SK-N-SH (cell line): ENCODE measurements around the gene PCGF3. TPM values are rescaled to one million over a fixed set of nuclear protein-coding genes. Genes with fewer than 3 reads are reported as not detected.

Source experiments
- CTCF ChIA-PET: fragments of 300-600, 350-600 bp; formaldehyde crosslinking; extraction: SDS; loops from one replicate; lab custom pipeline; 2021; lab: Yijun Ruan, JAX
- POLR2A ChIA-PET: fragments of 350-600 bp; sonication (Branson Sonifier 250); formaldehyde crosslinking; extraction: SDS; loops from one replicate; lab custom pipeline; 2020; ENCODE audit warnings: antibody characterized with exemption, inconsistent platforms; lab: Yijun Ruan, JAX
- DNase-seq: peaks from one replicate; pipeline ENCODE4 v3.0.0; 2012
- H2AFZ ChIP-seq: fragments of 200-600 bp; sonication (generic); 2 replicates; pipeline ENCODE4 v1.8.1; 2016; ENCODE audit warnings: antibody characterized with exemption, mild to moderate bottlenecking, low read depth
- H3F3A ChIP-seq: fragments of 200-600 bp; sonication (generic); replicated peaks from 2 replicates; pipeline ENCODE3; 2016; ENCODE audit warnings: antibody characterized with exemption, mild to moderate bottlenecking; ENCODE audit not compliant: insufficient read depth
- H3K27ac ChIP-seq, 2 experiments: fragments of 200-500 bp in 1 of 2; fragments of 200-600 bp in 1 of 2; sonication (Bioruptor generic) in 1 of 2; sonication (generic), shearing (Covaris generic) in 1 of 2; 2 replicates each; pipeline versions ENCODE4 v1.5.1 to v1.6.1; 2014 to 2016; ENCODE audit warnings: low read depth in 2 of 2, inconsistent platforms in 1 of 2, low read length in 1 of 2, mild to moderate bottlenecking in 1 of 2, mixed read lengths in 1 of 2
- H3K27me3 ChIP-seq: fragments of 200-600 bp; sonication (generic), shearing (Covaris generic); 2 replicates; pipeline ENCODE4 v1.6.1; 2016; ENCODE audit warnings: mixed run types; ENCODE audit not compliant: insufficient read depth
- H3K36me3 ChIP-seq, 2 experiments: fragments of 200-500 bp in 1 of 2; fragments of 200-600 bp in 1 of 2; sonication (Bioruptor generic) in 1 of 2; sonication (generic) in 1 of 2; replicated peaks in 1 of 2; 2 replicates each; pipeline versions ENCODE3 to v1.5.1; 2014 to 2016; ENCODE audit warnings: low read length in 1 of 2, mild to moderate bottlenecking in 1 of 2; ENCODE audit not compliant: insufficient read depth in 2 of 2, control insufficient read depth in 1 of 2
- H3K4me1 ChIP-seq, 2 experiments: fragments of 200-500 bp in 1 of 2; fragments of 200-600 bp in 1 of 2; sonication (Bioruptor generic) in 1 of 2; sonication (generic), shearing (Covaris generic) in 1 of 2; 2 replicates each; pipeline versions ENCODE4 v1.5.1 to v1.6.1; 2014 to 2016; ENCODE audit warnings: low read depth in 1 of 2, low read length in 1 of 2, mixed run types in 1 of 2; ENCODE audit not compliant: insufficient read depth in 2 of 2, control insufficient read depth in 1 of 2
- H3K4me2 ChIP-seq: fragments of 200-600 bp; sonication (generic), shearing (Covaris generic); 2 replicates; pipeline ENCODE4 v1.6.1; 2017; ENCODE audit warnings: mixed run types
- H3K4me3 ChIP-seq, 2 experiments: fragments of 200-500 bp in 1 of 2; fragments of 200-600 bp in 1 of 2; sonication (Bioruptor generic) in 1 of 2; sonication (generic), shearing (Covaris generic) in 1 of 2; 2 replicates each; pipeline versions ENCODE4 v1.5.1 to v1.8.1; 2014 to 2016; ENCODE audit warnings: low read depth in 2 of 2, inconsistent platforms in 1 of 2, low read length in 1 of 2, mild to moderate bottlenecking in 1 of 2, mixed read lengths in 1 of 2, moderate library complexity in 1 of 2
- H3K79me2 ChIP-seq: fragments of 200-600 bp; sonication (generic); 2 replicates; pipeline ENCODE4 v1.8.1; 2017; ENCODE audit warnings: mild to moderate bottlenecking; ENCODE audit not compliant: insufficient read depth
- H3K9ac ChIP-seq: fragments of 200-600 bp; sonication (generic); 2 replicates; pipeline ENCODE4 v1.6.1; 2017; ENCODE audit warnings: mixed run types
- H3K9me2 ChIP-seq: fragments of 200-600 bp; sonication (generic); 2 replicates; pipeline ENCODE4 v1.6.1; 2017; ENCODE audit warnings: mixed run types
- H3K9me3 ChIP-seq: fragments of 200-600 bp; sonication (generic); 2 replicates; pipeline ENCODE4 v1.6.1; 2017; ENCODE audit warnings: mixed run types, mild to moderate bottlenecking, moderate library complexity
- H4K20me1 ChIP-seq: fragments of 200-600 bp; sonication (generic); 2 replicates; pipeline ENCODE4 v1.6.1; 2017; ENCODE audit warnings: mild to moderate bottlenecking, mixed run types; ENCODE audit not compliant: insufficient read depth
- CHD2 ChIP-seq: fragments of 150-350 bp; IDR thresholded peaks from 2 replicates; pipeline ENCODE4 v1.6.1; 2018; ENCODE audit warnings: low read length; ENCODE audit not compliant: partially characterized antibody
- EZH2phosphoT487 ChIP-seq: fragments of 200-600 bp; sonication (generic); IDR thresholded peaks from 2 replicates; pipeline ENCODE4 v1.6.1; 2017; ENCODE audit warnings: low read depth, mixed run types, mild to moderate bottlenecking, antibody characterized with exemption, moderate library complexity, borderline replicate concordance
- FOSL2 ChIP-seq: IDR thresholded peaks from 2 replicates; pipeline ENCODE4 v1.4.0; 2012; ENCODE audit warnings: low read depth, mild to moderate bottlenecking, moderate library complexity, borderline replicate concordance
- GABPA ChIP-seq: IDR thresholded peaks from 2 replicates; pipeline ENCODE4 v1.4.0; 2012; ENCODE audit warnings: low read depth, mild to moderate bottlenecking
- GATA2 ChIP-seq: sonication (generic); formaldehyde crosslinking; IDR thresholded peaks from 2 replicates; pipeline ENCODE4 v1.5.0; 2020; ENCODE audit warnings: mild to moderate bottlenecking, missing genetic modification reagents
- IRF3 ChIP-seq: fragments of 150-350 bp; IDR thresholded peaks from 2 replicates; pipeline ENCODE4 v1.6.1; 2016; ENCODE audit warnings: mild to moderate bottlenecking, low read depth, low read length
- JUND ChIP-seq: IDR thresholded peaks from 2 replicates; pipeline ENCODE4 v1.4.0; 2012
- MEF2A ChIP-seq: IDR thresholded peaks from 2 replicates; pipeline ENCODE4 v1.4.0; 2012; ENCODE audit warnings: low read depth, borderline replicate concordance
- MXI1 ChIP-seq: IDR thresholded peaks from 2 replicates; pipeline ENCODE4 v1.6.1; 2012; ENCODE audit warnings: mild to moderate bottlenecking, low read depth, low read length, improper control_type of control experiment
- POLR2AphosphoS5 ChIP-seq: IDR thresholded peaks from 2 replicates; pipeline ENCODE4 v1.6.1; 2012; ENCODE audit warnings: low read depth, low read length
- RAD21 ChIP-seq: IDR thresholded peaks from 2 replicates; pipeline ENCODE4 v1.6.1; 2012; ENCODE audit warnings: mild to moderate bottlenecking, low read length
- RCOR1 ChIP-seq: fragments of 150-350 bp; IDR thresholded peaks from 2 replicates; pipeline ENCODE4 v1.6.1; 2017; ENCODE audit warnings: antibody characterized with exemption, low read length
- RXRA ChIP-seq: IDR thresholded peaks from 2 replicates; pipeline ENCODE4 v1.4.0; 2012; ENCODE audit warnings: low read depth, mild to moderate bottlenecking, borderline replicate concordance
- SIN3A ChIP-seq: IDR thresholded peaks from 2 replicates; pipeline ENCODE4 v1.6.1; 2012; ENCODE audit warnings: low read depth, mild to moderate bottlenecking, low read length, moderate library complexity, borderline replicate concordance
- TAF1 ChIP-seq: IDR thresholded peaks from 2 replicates; pipeline ENCODE4 v1.6.1; 2012; ENCODE audit warnings: low read depth, mild to moderate bottlenecking, low read length, moderate library complexity, borderline replicate concordance
- TEAD4 ChIP-seq: IDR thresholded peaks from 2 replicates; pipeline ENCODE4 v1.4.0; 2012; ENCODE audit warnings: mild to moderate bottlenecking, borderline replicate concordance; ENCODE audit not compliant: insufficient read depth
- USF2 ChIP-seq: fragments of 150-350 bp; IDR thresholded peaks from 2 replicates; pipeline ENCODE4 v1.6.1; 2017; ENCODE audit warnings: antibody characterized with exemption, low read length, low read depth, borderline replicate concordance
- YY1 ChIP-seq: IDR thresholded peaks from 2 replicates; pipeline ENCODE4 v1.4.0; 2012; ENCODE audit warnings: low read depth, mild to moderate bottlenecking
- WGBS: methylation state at CpG from one replicate; pipeline ENCODE4 v1.1.6; 2017; ENCODE audit warnings: low lambda C conversion rate; 5-methylcytosine and 5-hydroxymethylcytosine counted together
- polyA plus RNA-seq, 3 experiments: library from polyadenylated mRNA; depleted of rRNA; stranded (reverse); fragments of >200 nt; gene quantifications; 2 replicates each; pipeline ENCODE4 v1.2.3, GENCODE V29; 2012
- TF ChIP-seq, protein P1 (sequence below): IDR thresholded peaks from 2 replicates; pipeline ENCODE4 v1.4.0; 2012; ENCODE audit warnings: low read depth, borderline replicate concordance
- TF ChIP-seq, protein P2 (sequence below): IDR thresholded peaks from 2 replicates; pipeline ENCODE4 v1.6.1; 2012; ENCODE audit warnings: mild to moderate bottlenecking, low read depth, low read length, moderate library complexity
- TF ChIP-seq, protein P3 (sequence below): fragments of 200-600 bp; sonication (generic); IDR thresholded peaks from 2 replicates; pipeline ENCODE4 v1.6.1; 2017; ENCODE audit warnings: antibody characterized with exemption, mild to moderate bottlenecking, moderate library complexity

PCGF3 gene
- polyA plus RNA-seq, 1 of the 3 experiments (the other 2 are of a cell fraction) = 44.8 TPM

DNA sequence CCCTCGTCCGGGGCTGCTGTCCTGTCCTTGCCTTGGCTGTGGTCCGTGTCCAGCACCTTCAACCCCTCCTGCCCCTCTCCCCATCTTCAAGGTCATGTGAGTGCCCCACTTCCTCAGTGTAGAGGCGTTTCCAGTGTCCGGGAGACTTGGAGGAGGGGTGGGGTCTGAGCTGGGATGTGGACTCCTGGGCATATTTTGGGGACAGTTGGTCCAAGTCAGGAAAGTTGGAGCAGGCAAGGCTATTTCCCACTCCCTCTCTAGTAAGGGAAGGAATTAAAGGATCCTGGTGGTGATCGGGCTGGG lies 3.0 kb downstream of the PCGF3 start:
- peaks cover 56% of the 10 kb centered on the region for H4K20me1 ChIP-seq
- no peak overlapping the region for H3K27ac ChIP-seq
- no peak for TF ChIP-seq POLR2AphosphoS5
- no peak for TF ChIP-seq MXI1
- no peak for TF ChIP-seq CHD2
- no peak for TF ChIP-seq RCOR1
- no peak for TF ChIP-seq RAD21
- no peak for TF ChIP-seq FOSL2
- no peak for TF ChIP-seq JUND
- TF ChIP-seq, protein P1, sequence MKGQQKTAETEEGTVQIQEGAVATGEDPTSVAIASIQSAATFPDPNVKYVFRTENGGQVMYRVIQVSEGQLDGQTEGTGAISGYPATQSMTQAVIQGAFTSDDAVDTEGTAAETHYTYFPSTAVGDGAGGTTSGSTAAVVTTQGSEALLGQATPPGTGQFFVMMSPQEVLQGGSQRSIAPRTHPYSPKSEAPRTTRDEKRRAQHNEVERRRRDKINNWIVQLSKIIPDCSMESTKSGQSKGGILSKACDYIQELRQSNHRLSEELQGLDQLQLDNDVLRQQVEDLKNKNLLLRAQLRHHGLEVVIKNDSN = no peak
- TF ChIP-seq GABPA = no peak
- no peak for TF ChIP-seq USF2
- no peak for TF ChIP-seq TEAD4
- WGBS = 96% methylated on average over 5 of the region's 6 CpGs
- H3K4me2 ChIP-seq = peak overlapping the region; percentile 98
- peaks cover 75% of the 10 kb centered on the region for H3K79me2 ChIP-seq
- H3K4me1 ChIP-seq = peaks cover 0 to 25% of the 10 kb centered on the region in 2 experiments; a peak in 2 of 4 replicates
- H3K27me3 ChIP-seq = no peaks in the 10 kb centered on the region
- H3K4me3 ChIP-seq = no peak overlapping the region; a peak in 2 of 4 replicates
- no peaks in the 10 kb centered on the region for H3K9me3 ChIP-seq
- H3K9me2 ChIP-seq = no peaks in the 10 kb centered on the region
- ChIA-PET CTCF (interaction anchor here (0.7 to 1.9 kb wide), 2 partner anchors 24 to 106 kb away, joined by 3 to 9 read pairs; no protein-coding TSS in a partner anchor), POLR2A (no interaction called here)
- H3K9ac ChIP-seq = no peak overlapping the region
- H3K36me3 ChIP-seq = peaks cover 4 to 7% of the 10 kb centered on the region in 2 experiments
- no peak for DNase-seq
- H3F3A ChIP-seq = peaks cover 3% of the 10 kb centered on the region
- no peak overlapping the region for H2AFZ ChIP-seq

DNA sequence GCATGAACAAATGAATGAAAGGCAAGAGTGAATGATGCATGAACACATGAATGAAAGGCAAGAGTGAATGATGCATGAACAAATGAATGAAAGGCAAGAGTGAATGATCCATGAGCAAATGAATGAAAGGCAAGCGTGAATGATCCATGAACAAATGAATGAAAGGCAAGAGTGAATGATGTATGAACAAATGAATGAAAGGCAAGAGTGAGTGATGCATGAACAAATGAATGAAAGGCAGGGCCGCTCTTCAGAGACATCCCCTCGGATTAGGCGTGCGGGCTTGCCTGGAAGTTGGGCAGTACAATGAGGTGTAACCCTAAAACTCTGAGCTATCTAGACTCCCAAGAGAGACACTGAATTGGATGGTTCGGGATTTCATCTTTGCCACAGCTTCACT lies 3.7 kb downstream of the PCGF3 start:
- peaks cover 64% of the 10 kb centered on the region for H4K20me1 ChIP-seq
- H3K27ac ChIP-seq = no peak overlapping the region
- H3K4me2 ChIP-seq = no peak overlapping the region
- peaks cover 4 to 8% of the 10 kb centered on the region in 2 experiments for H3K36me3 ChIP-seq
- H3K9ac ChIP-seq = no peak overlapping the region
- ChIA-PET CTCF (interaction anchor here (0.6 to 1.9 kb wide), 2 partner anchors 25 to 107 kb away, joined by 4 to 9 read pairs; no protein-coding TSS in a partner anchor), POLR2A (no interaction called here)
- H3K27me3 ChIP-seq = no peaks in the 10 kb centered on the region
- no peaks in the 10 kb centered on the region for H3K9me2 ChIP-seq
- no peaks in the 10 kb centered on the region for H3K9me3 ChIP-seq
- no peak overlapping the region for H3K4me3 ChIP-seq
- H3F3A ChIP-seq = peaks cover 3% of the 10 kb centered on the region
- peaks cover 0 to 25% of the 10 kb centered on the region in 2 experiments; a peak in 2 of 4 replicates for H3K4me1 ChIP-seq
- H3K79me2 ChIP-seq = peaks cover 83% of the 10 kb centered on the region
- no peak overlapping the region for H2AFZ ChIP-seq
- 96% methylated on average over 6 of the region's 6 CpGs for WGBS
- no peak for DNase-seq
- TF ChIP-seq, protein P2, sequence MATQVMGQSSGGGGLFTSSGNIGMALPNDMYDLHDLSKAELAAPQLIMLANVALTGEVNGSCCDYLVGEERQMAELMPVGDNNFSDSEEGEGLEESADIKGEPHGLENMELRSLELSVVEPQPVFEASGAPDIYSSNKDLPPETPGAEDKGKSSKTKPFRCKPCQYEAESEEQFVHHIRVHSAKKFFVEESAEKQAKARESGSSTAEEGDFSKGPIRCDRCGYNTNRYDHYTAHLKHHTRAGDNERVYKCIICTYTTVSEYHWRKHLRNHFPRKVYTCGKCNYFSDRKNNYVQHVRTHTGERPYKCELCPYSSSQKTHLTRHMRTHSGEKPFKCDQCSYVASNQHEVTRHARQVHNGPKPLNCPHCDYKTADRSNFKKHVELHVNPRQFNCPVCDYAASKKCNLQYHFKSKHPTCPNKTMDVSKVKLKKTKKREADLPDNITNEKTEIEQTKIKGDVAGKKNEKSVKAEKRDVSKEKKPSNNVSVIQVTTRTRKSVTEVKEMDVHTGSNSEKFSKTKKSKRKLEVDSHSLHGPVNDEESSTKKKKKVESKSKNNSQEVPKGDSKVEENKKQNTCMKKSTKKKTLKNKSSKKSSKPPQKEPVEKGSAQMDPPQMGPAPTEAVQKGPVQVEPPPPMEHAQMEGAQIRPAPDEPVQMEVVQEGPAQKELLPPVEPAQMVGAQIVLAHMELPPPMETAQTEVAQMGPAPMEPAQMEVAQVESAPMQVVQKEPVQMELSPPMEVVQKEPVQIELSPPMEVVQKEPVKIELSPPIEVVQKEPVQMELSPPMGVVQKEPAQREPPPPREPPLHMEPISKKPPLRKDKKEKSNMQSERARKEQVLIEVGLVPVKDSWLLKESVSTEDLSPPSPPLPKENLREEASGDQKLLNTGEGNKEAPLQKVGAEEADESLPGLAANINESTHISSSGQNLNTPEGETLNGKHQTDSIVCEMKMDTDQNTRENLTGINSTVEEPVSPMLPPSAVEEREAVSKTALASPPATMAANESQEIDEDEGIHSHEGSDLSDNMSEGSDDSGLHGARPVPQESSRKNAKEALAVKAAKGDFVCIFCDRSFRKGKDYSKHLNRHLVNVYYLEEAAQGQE = no peak
- no peak for TF ChIP-seq CHD2
- TF ChIP-seq SIN3A = no peak
- no peak for TF ChIP-seq POLR2AphosphoS5
- TF ChIP-seq IRF3 = no peak
- TF ChIP-seq GATA2 (CRISPR knock-in tag) = no peak
- no peak for TF ChIP-seq RAD21
- TF ChIP-seq, protein P3, sequence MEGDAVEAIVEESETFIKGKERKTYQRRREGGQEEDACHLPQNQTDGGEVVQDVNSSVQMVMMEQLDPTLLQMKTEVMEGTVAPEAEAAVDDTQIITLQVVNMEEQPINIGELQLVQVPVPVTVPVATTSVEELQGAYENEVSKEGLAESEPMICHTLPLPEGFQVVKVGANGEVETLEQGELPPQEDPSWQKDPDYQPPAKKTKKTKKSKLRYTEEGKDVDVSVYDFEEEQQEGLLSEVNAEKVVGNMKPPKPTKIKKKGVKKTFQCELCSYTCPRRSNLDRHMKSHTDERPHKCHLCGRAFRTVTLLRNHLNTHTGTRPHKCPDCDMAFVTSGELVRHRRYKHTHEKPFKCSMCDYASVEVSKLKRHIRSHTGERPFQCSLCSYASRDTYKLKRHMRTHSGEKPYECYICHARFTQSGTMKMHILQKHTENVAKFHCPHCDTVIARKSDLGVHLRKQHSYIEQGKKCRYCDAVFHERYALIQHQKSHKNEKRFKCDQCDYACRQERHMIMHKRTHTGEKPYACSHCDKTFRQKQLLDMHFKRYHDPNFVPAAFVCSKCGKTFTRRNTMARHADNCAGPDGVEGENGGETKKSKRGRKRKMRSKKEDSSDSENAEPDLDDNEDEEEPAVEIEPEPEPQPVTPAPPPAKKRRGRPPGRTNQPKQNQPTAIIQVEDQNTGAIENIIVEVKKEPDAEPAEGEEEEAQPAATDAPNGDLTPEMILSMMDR = no peak
- TF ChIP-seq TAF1 = no peak
- no peak for TF ChIP-seq RXRA
- no peak for TF ChIP-seq EZH2phosphoT487
- no peak for TF ChIP-seq YY1
- TF ChIP-seq MEF2A = no peak
